Right lobe of liver (tissue), 6 donors: Measurements from ENCODE around the gene AGAP3. TPM values are rescaled to one million over a fixed set of nuclear protein-coding genes. Genes with fewer than 3 reads are reported as not detected.

ENCODE experiments used
- ATAC-seq, 4 donors: fragments of 200-7000 bp; cut with Tn5 transposase; one replicate each; pipeline ENCODE4 v1.9.1; 2020; ENCODE audit warnings: mild to moderate bottlenecking in 4 of 4, moderate library complexity in 4 of 4
- DNase-seq, 3 donors: peaks; one replicate each; pipeline ENCODE4 v3.0.0-alpha.2; 2020
- H3K27ac ChIP-seq, 3 donors: fragments of 200-600 bp; one replicate each; pipeline ENCODE4 v1.8.0; 2022
- H3K27me3 ChIP-seq, 2 donors: fragments of 200-600 bp; one replicate each; pipeline ENCODE4 v1.8.0; 2022
- H3K36me3 ChIP-seq, 4 donors: fragments of 200-600 bp; sonication (generic) in 1 of 4; one replicate each; pipeline versions ENCODE4 v1.5.1 to v1.8.0; 2017 to 2022; ENCODE audit warnings: control low read depth in 1 of 4
- H3K4me1 ChIP-seq, 4 donors: fragments of 200-600 bp; sonication (generic) in 1 of 4; one replicate each; pipeline versions ENCODE4 v1.5.1 to v1.8.0; 2017 to 2022; ENCODE audit warnings: control low read depth in 1 of 4
- H3K4me3 ChIP-seq, 3 donors: fragments of 200-600 bp; one replicate each; pipeline ENCODE4 v1.8.0; 2022
- H3K9me3 ChIP-seq, 4 donors: fragments of 200-600 bp; sonication (generic) in 1 of 4; one replicate each; pipeline versions ENCODE4 v1.5.1 to v1.8.0; 2017 to 2022; ENCODE audit warnings: control low read depth in 1 of 4
- CTCF ChIP-seq, 4 donors: fragments of 200-600 bp in 3 of 4; fragments of 450-650 bp in 1 of 4; IDR thresholded peaks; one replicate each; pipeline versions ENCODE4 v1.5.1 to v1.8.0; 2016 to 2022; ENCODE audit warnings: antibody characterized with exemption in 4 of 4, mild to moderate bottlenecking in 2 of 4
- POLR2A ChIP-seq: fragments of 450-650 bp; IDR thresholded peaks from one replicate; pipeline ENCODE4 v1.6.1; 2017; ENCODE audit warnings: antibody characterized with exemption, mild to moderate bottlenecking
- WGBS: methylation state at CpG from one replicate; pipeline ENCODE4 v1.1.6; 2018; ENCODE audit warnings: low coverage, low lambda C conversion rate; ENCODE audit not compliant: insufficient coverage; ENCODE audit errors: missing lambda C conversion rate; 5-methylcytosine and 5-hydroxymethylcytosine counted together
- intact Hi-C, 2 donors: fragments of 100-400 bp; cut with DNase I; formaldehyde crosslinking; loops; one replicate each; pipeline versions ENCODE4 v1.11.2 to v1.14.1; 2022
- total RNA-seq, 6 experiments: library from RNA; depleted of rRNA in 2 of 6; stranded (reverse); fragments of >200 nt in 2 of 6; fragmentation: NEBNext Ultra II Directional in 3 of 6; extraction: Animal tissue kit (Norgen Biotek cat#: 25700) in 3 of 6; gene quantifications; one replicate each; pipeline versions ENCODE4 v1.1.0 to v1.2.4, GENCODE V29; 2016 to 2023
- donor health status: DM: no; HTN: yes; CAD: no.
- donor health status: DM: no; HTN: no; CAD: no.
- donor health status: DM: no; HTN: no; CAD: no.
- donor health status: DM: no; HTN: yes; CAD: no.
- donor health status: DM: no; HTN: yes; CAD: no.

AGAP3 gene
- total RNA-seq, 6 experiments from 2014 or later = 36.3 to 44.3 (median 39.5) TPM

DNA sequence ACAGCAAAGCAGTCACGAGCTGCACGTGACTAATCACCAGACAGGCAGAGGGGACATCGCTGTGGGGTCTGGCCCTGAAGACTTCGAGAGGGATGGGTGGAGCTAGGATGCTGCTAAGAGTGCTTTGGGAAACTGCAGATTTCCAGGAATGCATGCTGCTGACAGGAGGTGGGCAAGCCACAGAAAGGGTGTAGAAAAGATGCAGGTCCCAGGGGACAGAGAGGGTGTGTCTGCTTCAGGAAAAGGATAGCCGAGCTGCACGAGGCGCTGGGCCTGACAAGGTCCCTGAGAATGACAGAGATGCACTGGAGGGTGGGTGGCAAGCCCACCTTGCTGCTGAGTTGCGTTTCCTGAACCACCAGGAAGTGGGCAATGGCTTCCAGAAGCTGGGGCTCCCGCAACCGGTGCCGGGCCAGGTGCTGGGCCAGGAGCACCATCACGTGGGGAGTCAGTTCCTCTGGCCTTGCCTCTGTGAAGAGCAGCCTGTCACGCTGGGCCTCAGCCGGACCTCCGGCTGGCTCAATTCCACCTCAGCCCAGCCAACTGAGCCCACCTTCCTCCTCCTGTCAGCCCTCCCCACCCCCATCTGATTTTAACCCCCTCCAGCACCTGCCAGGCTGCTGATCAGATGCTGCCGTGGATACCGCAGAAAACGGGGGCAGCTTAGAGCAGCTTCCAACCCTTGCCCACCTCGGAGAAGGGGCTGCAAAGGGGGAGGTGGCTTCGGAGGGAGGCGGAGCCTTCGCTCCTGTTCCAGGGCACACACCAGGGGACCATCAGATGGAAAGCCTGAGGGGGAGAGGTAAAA lies 7.8 kb upstream of the AGAP3 start:
- WGBS = 61% methylated on average over 15 of the region's 22 CpGs
- TF ChIP-seq POLR2A (no peak), CTCF (IDR thresholded peaks at IDR 0.05) (no peak)
- Histone ChIP-seq H3K36me3 (peaks cover 0 to 28% (median 17%) of the 10 kb centered on the region in 4 donors), H3K27ac (no peak overlapping the region), H3K4me3 (no peak overlapping the region), H3K9me3 (no peaks in the 10 kb centered on the region), H3K27me3 (no peaks in the 10 kb centered on the region), H3K4me1 (peaks cover 0 to 22% (median 10%) of the 10 kb centered on the region in 4 donors)
- DNase-seq = peak in 1 of 3 donors; percentile 45
- intact Hi-C loops = no loop called here
- ATAC-seq = no peak

- ATAC-seq (no peak), DNase-seq (peak in 1 of 3 donors; percentile 45)
- Histone ChIP-seq H3K4me3 (peak overlapping the region; percentile 83 to 99 (median 93)), H3K4me1 (peaks cover 0 to 27% (median 10%) of the 10 kb centered on the region in 4 donors), H3K27ac (no peak overlapping the region), H3K9me3 (no peaks in the 10 kb centered on the region), H3K36me3 (peaks cover 0 to 19% (median 9%) of the 10 kb centered on the region in 4 donors), H3K27me3 (no peaks in the 10 kb centered on the region)
- intact Hi-C loops = no loop called here
- TF ChIP-seq CTCF (IDR thresholded peaks at IDR 0.05) (no peak), POLR2A (no peak)
- 63% methylated on average over 1 of the region's 27 CpGs for WGBS
Measured at GRCh38 chr7:151079199-151079910, 6.9 kb upstream of the AGAP3 start.

DNA sequence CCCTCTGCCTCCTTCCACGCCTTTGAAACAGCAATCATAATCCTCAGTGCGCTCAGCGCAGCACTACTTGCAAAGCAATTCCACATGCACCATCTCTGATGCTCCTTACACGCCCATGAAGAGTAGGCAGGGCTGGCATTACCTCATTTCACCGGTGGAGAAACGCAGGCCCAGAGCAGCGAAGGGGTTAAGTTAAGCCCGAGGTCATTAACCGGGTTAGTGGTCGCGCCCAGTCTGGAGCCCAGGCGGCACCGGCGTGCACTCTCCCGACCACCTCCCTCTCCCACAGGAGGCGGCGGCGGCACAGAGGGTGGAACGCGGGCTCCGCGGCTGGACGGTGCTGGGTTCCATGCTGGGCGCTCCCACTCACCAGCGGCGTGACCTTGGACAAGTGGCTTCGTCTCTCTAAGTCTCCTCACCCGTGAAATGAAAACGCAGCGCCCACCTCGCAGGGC lies 6.2 kb upstream of the AGAP3 start:
- H3K36me3 ChIP-seq = peaks cover 0 to 12% (median 4%) of the 10 kb centered on the region in 4 donors
- WGBS = 4% methylated on average over 7 of the region's 31 CpGs
- no peak for TF ChIP-seq CTCF (IDR thresholded peaks at IDR 0.05)
- H3K27ac ChIP-seq = peak overlapping the region; percentile 80 to 91 (median 90)
- DNase-seq (no peak), ATAC-seq (peak in 3 of 4 donors; percentile 0 to 3 (median 0))
- intact Hi-C loops = no loop called here
- peaks cover 0 to 31% (median 10%) of the 10 kb centered on the region in 4 donors for H3K4me1 ChIP-seq
- peak overlapping the region; percentile 83 to 99 (median 93) for H3K4me3 ChIP-seq
- H3K9me3 ChIP-seq = no peaks in the 10 kb centered on the region
- no peaks in the 10 kb centered on the region for H3K27me3 ChIP-seq

DNA sequence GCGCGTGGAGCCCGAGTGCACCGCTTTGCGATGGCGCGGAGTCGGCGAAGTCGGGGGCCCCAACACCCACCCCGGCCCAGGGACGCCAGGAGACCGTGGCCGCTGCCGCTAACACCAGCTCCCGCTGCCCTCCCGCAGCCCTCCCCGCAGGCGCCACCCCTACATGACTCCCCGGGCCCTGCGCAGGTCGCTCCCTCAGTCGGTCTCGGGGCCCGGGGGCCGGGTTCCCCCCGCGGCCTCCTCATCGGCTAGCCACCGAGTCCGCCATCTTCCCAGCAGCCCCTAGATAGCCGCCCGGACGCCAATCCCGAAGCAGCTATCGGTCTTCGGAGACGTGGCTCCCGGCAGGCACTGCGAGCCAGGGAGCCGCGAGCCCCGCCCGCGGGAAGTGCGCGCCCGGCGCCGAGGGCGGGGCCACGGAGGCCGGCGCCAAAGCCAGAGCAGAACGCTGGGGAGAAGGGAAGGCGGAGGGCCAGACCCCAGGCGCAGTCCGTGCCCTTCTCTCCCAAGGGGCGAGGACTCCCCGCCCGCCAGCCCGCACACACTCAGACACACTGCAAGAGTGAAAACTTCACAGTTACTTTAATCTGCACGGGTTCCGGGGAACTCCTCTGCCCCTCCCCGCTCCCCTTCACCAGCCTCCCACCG lies 5.6 kb upstream of the AGAP3 start, which contains the start of gene FASTK:
TSS of gene FASTK (minus strand) at position 288 of the 648 bp plus-strand sequence. CDS start at position 245, 43 bp downstream.
- Histone ChIP-seq H3K27ac (peak within 1 kb of the TSS; percentile 80 to 91 (median 90)), H3K36me3 (peaks cover 0 to 7% (median 2%) of the 10 kb centered on the region in 4 donors), H3K4me1 (peaks cover 0 to 34% (median 14%) of the 10 kb centered on the region in 4 donors), H3K9me3 (no peaks in the 10 kb centered on the region), H3K27me3 (no peaks in the 10 kb centered on the region), H3K4me3 (peak within 1 kb of the TSS; percentile 83 to 99 (median 93))
- TF ChIP-seq POLR2A = peak; percentile 67
- TF ChIP-seq CTCF (IDR thresholded peaks at IDR 0.05) = no peak
- ATAC-seq = peak; percentile 76 to 88 (median 84)
- DNase-seq = peak; percentile 94 to 95 (median 95)
- intact Hi-C loops = no loop called here
- 0% methylated on average over 7 of the region's 66 CpGs for WGBS
